Esophagus squamous epithelium (tissue), 4 donors: Measurements from ENCODE around the gene KCNJ1.

Experiments
- CTCF ChIP-seq, 6 experiments: fragments of 450-650 bp in 4 of 6; fragments of 200-600 bp in 2 of 6; sonication (generic) in 2 of 6; IDR thresholded peaks; one replicate each; pipeline ENCODE4 v1.5.1; 2016 to 2019; ENCODE audit warnings: antibody characterized with exemption in 6 of 6, mild to moderate bottlenecking in 4 of 6, moderate library complexity in 4 of 6
- POLR2A ChIP-seq, 4 donors: fragments of 450-650 bp; IDR thresholded peaks; one replicate each; pipeline ENCODE4 v1.6.1; 2017; ENCODE audit warnings: antibody characterized with exemption in 4 of 4, mild to moderate bottlenecking in 4 of 4, moderate library complexity in 3 of 4

- TF ChIP-seq CTCF (IDR thresholded peaks at IDR 0.05) (no peak), POLR2A (IDR thresholded peaks at IDR 0.05) (no peak)
Observed at GRCh38 chr11:128877726-128878125, 10.6 kb upstream of the KCNJ1 start.
